GM12891 (cell line): ENCODE data around the gene SERTM2.

Experiments
- POLR2AphosphoS5 ChIP-seq: IDR thresholded peaks from 2 replicates; pipeline ENCODE4 v1.6.1; 2011; ENCODE audit warnings: low read depth, low read length, control low read depth
- POU2F2 ChIP-seq: IDR thresholded peaks from 2 replicates; pipeline ENCODE4 v1.6.1; 2011; ENCODE audit warnings: low read depth, mild to moderate bottlenecking, control low read depth, low read length, moderate library complexity
- SPI1 ChIP-seq: IDR thresholded peaks from 2 replicates; pipeline ENCODE4 v1.6.1; 2011; ENCODE audit warnings: low read depth, low read length, control low read depth
- TAF1 ChIP-seq: IDR thresholded peaks from 2 replicates; pipeline ENCODE4 v1.6.1; 2011; ENCODE audit warnings: low read depth, low read length, control low read depth

DNA sequence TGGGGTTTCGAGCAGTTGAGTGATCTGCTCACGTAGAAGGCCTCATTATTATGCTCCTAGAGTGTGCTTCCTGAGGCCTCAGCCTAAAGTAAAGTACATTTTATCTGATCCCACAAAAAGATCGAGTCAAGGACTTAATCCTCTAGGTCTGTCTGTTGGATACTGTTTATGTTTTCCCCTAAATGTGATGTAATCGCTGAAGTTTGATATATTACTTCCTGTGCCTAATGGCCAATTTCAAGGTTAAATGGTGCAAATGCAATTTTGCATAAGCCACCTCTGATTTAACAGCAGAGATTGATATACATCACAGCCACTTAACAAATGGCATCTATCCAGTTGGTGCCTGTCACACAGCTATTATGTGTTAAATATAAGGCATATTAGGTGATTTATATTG lies 19.4 kb upstream of the SERTM2 start:
- TF ChIP-seq SPI1 (no peak), POLR2AphosphoS5 (no peak), POU2F2 (no peak), TAF1 (no peak)
